ENCODE results near the gene PLEKHJ1. TPM values are rescaled to one million over a fixed set of nuclear protein-coding genes. Genes with fewer than 3 reads are reported as not detected.

Gene PLEKHJ1
- polyA plus RNA-seq, 1 of the 3 experiments (the other 2 are of a cell fraction): 151 TPM

DNA sequence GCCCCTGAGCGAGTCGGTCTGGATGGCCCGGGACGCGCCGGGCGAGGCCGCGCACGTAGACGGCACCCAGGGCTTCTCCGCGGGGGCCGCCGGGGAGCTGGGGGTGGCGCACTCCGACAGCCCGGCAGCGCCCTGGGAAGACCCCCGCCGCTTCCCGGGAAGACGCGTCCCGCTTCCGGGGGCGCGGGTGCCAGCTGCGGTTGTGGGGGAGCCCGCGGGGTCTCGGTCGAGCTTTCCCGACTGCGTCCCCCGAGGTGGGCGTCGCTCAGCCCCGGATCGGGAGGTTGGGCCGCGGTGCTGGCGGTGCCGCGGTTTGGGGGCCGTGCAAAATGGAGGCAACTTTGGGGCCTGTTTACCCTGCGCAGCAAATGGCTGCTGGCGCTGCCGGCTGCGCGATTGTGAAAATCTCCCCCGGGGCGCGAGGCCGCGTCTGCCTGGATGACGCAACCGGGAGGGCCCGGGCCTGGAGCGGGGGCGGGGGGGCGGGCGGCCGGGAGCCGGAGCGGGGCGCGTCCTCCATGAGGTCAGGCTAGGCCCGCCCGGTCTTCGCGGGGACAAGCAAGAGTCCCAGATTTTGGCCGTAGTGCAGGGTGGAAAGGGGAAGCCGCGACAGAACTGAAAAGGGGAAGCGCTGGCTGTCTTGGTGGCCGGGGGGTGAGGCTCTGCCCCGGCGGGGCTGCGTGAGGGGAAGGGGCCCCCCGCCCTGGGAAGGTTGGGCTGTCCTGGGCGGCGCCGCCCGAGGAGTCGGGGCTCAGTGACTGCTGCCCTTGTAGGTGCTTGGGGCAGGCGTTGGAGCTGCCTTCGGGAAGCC lies 34.5 kb upstream of the PLEKHJ1 start:
- peaks cover 23% of the 10 kb centered on the region for H3F3A ChIP-seq (replicated peaks; ENCODE audit: insufficient read depth)
- H4K20me1 ChIP-seq (ENCODE audit: insufficient read depth): peaks cover 59% of the 10 kb centered on the region
- peak overlapping the region; percentile 90 for H3K4me2 ChIP-seq
- ChIA-PET CTCF (interaction anchor here (1.0 to 11.9 kb wide), 6 partner anchors 24 to 123 kb away, joined by 3 to 284 read pairs (median 49); partner anchors contain the start of genes LINGO3, PLEKHJ1 and SF3A2), POLR2A (interaction anchor here (0.6 to 3.5 kb wide), 19 partner anchors 9 to 473 kb away, joined by 3 to 28 read pairs (median 4); partner anchors contain the start of genes AP3D1 and PLEKHJ1)
- H3K79me2 ChIP-seq (ENCODE audit: insufficient read depth): peaks cover 60% of the 10 kb centered on the region
- DNase-seq: peak; percentile 83
- H3K27ac ChIP-seq (ENCODE audit: low read depth in 2 of 2, low read length in 1 of 2): peak overlapping the region; percentile 87
- no peaks in the 10 kb centered on the region for H3K9me2 ChIP-seq
- peaks cover 8 to 34% of the 10 kb centered on the region in 2 experiments; a peak in 3 of 4 replicates for H3K4me1 ChIP-seq (ENCODE audit: control insufficient read depth in 1 of 2, insufficient read depth in 2 of 2, low read depth in 1 of 2, low read length in 1 of 2)
- no peaks in the 10 kb centered on the region for H3K27me3 ChIP-seq (ENCODE audit: insufficient read depth)
- TF ChIP-seq, protein P1, sequence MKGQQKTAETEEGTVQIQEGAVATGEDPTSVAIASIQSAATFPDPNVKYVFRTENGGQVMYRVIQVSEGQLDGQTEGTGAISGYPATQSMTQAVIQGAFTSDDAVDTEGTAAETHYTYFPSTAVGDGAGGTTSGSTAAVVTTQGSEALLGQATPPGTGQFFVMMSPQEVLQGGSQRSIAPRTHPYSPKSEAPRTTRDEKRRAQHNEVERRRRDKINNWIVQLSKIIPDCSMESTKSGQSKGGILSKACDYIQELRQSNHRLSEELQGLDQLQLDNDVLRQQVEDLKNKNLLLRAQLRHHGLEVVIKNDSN (IDR thresholded peaks at IDR 0.05; ENCODE audit: borderline replicate concordance, low read depth): no peak
- TF ChIP-seq TAF1 (IDR thresholded peaks at IDR 0.05; ENCODE audit: borderline replicate concordance, low read depth, low read length) (peak; percentile 51; the same call in 1 of the 2 replicates), YY1 (IDR thresholded peaks at IDR 0.05; ENCODE audit: low read depth) (peak; percentile 72), NRF1 (IDR thresholded peaks at IDR 0.05; ENCODE audit: low read depth, low read length) (0 out of 2 replicates have a peak, but pooled peaks have one; percentile 23), POLR2AphosphoS5 (IDR thresholded peaks at IDR 0.05; ENCODE audit: low read depth, low read length) (0 out of 2 replicates have a peak, but pooled peaks have one; percentile 35), MXI1 (IDR thresholded peaks at IDR 0.05; ENCODE audit: low read depth, low read length) (peak; percentile 44; the same call in 1 of the 2 replicates), PBX3 (IDR thresholded peaks at IDR 0.05) (0 out of 2 replicates have a peak, but pooled peaks have one; percentile 6), RXRA (IDR thresholded peaks at IDR 0.05; ENCODE audit: borderline replicate concordance, low read depth) (no peak)
- H3K36me3 ChIP-seq (replicated peaks in 1 of 2; ENCODE audit: control insufficient read depth in 1 of 2, insufficient read depth in 2 of 2, low read length in 1 of 2): peaks cover 17 to 26% of the 10 kb centered on the region in 2 experiments
- 0% methylated on average over 4 of the region's 88 CpGs for whole genome bisulfite sequencing (ENCODE audit: low lambda C conversion rate)
- H2AFZ ChIP-seq (ENCODE audit: low read depth): no peak overlapping the region
- no peaks in the 10 kb centered on the region for H3K9me3 ChIP-seq
- H3K9ac ChIP-seq: peak overlapping the region; percentile 99
- H3K4me3 ChIP-seq (ENCODE audit: low read depth in 2 of 2, low read length in 1 of 2): peak overlapping the region; percentile 91 to 100

DNA sequence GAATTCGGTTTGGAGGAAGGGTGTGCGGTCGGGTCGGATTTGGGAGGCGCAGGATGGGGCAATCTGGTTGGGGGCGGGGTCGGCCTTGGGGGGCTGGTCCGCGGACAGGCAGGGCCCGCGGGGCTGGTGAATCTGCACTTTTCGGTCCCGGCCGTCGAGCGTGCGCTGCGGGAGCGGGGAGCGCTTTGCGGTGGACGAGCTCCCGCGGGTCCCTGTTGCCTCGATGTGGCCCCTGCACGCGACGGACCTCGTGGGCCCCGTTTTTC lies 34.0 kb upstream of the PLEKHJ1 start:
- ChIA-PET POLR2A (interaction anchor here (0.7 to 3.5 kb wide), 18 partner anchors 9 to 197 kb away, joined by 3 to 28 read pairs (median 4); partner anchors contain the start of genes AP3D1 and PLEKHJ1), CTCF (interaction anchor here (1.0 to 11.9 kb wide), 6 partner anchors 25 to 123 kb away, joined by 3 to 284 read pairs (median 49); partner anchors contain the start of genes LINGO3, PLEKHJ1 and SF3A2)
- peaks cover 23% of the 10 kb centered on the region for H3F3A ChIP-seq (replicated peaks; ENCODE audit: insufficient read depth)
- H3K9me3 ChIP-seq: no peaks in the 10 kb centered on the region
- H3K36me3 ChIP-seq (replicated peaks in 1 of 2; ENCODE audit: control insufficient read depth in 1 of 2, insufficient read depth in 2 of 2, low read length in 1 of 2): peaks cover 17 to 26% of the 10 kb centered on the region in 2 experiments
- H4K20me1 ChIP-seq (ENCODE audit: insufficient read depth): peaks cover 54% of the 10 kb centered on the region
- TF ChIP-seq RXRA (IDR thresholded peaks at IDR 0.05; ENCODE audit: borderline replicate concordance, low read depth) (no peak), FOXM1 (IDR thresholded peaks at IDR 0.05; ENCODE audit: low read depth) (0 out of 2 replicates have a peak, but pooled peaks have one; percentile 4)
- no CpG with 5 or more reads among the region's 30 CpGs for WGBS (ENCODE audit: low lambda C conversion rate)
- peak overlapping the region; percentile 87 for H3K27ac ChIP-seq (ENCODE audit: low read depth in 2 of 2, low read length in 1 of 2)
- H3K9me2 ChIP-seq: no peaks in the 10 kb centered on the region
- peaks cover 58% of the 10 kb centered on the region for H3K79me2 ChIP-seq (ENCODE audit: insufficient read depth)
- H3K4me2 ChIP-seq: peak overlapping the region; percentile 90
- H3K4me3 ChIP-seq (ENCODE audit: low read depth in 2 of 2, low read length in 1 of 2): peak overlapping the region; percentile 91 to 100
- H3K9ac ChIP-seq: peak overlapping the region; percentile 99
- peaks cover 8 to 32% of the 10 kb centered on the region in 2 experiments; a peak in 3 of 4 replicates for H3K4me1 ChIP-seq (ENCODE audit: control insufficient read depth in 1 of 2, insufficient read depth in 2 of 2, low read depth in 1 of 2, low read length in 1 of 2)
- DNase-seq: no peak
- no peaks in the 10 kb centered on the region for H3K27me3 ChIP-seq (ENCODE audit: insufficient read depth)
- H2AFZ ChIP-seq (ENCODE audit: low read depth): no peak overlapping the region
